Adrenal gland (tissue), 12 donors: Measurements from ENCODE around the gene CST9L. TPM values are rescaled to one million over a fixed set of nuclear protein-coding genes. Genes with fewer than 3 reads are reported as not detected.
A peak's percentile ranks its signal among the peaks of the same experiment; 100 is the strongest.

Experiments used
- DNase-seq, 7 donors: peaks; one replicate each; pipeline ENCODE4 v3.0.0-alpha.2; 2019 to 2020
- H3K27ac ChIP-seq, 5 donors: fragments of 200-600 bp; sonication (generic) in 4 of 5; 1 replicate in 3 of 5; 2 replicates in 2 of 5; pipeline versions ENCODE4 v1.5.1 to v1.8.0; 2016 to 2020; ENCODE audit warnings: mild to moderate bottlenecking in 1 of 5
- H3K27me3 ChIP-seq: fragments of 200-600 bp; 2 replicates; pipeline ENCODE4 v1.8.0; 2021
- H3K36me3 ChIP-seq, 2 donors: fragments of 200-600 bp; replicated peaks in 1 of 2; 1 replicate in 1 of 2; 2 replicates in 1 of 2; pipeline versions ENCODE4 v1.5.1 to v1.8.0; 2018 to 2022
- H3K4me1 ChIP-seq, 2 donors: fragments of 200-600 bp; replicated peaks in 1 of 2; 1 replicate in 1 of 2; 2 replicates in 1 of 2; pipeline versions ENCODE4 v1.5.1 to v1.8.0; 2018 to 2021
- H3K4me3 ChIP-seq, 4 donors: fragments of 200-600 bp; sonication (generic) in 3 of 4; one replicate each; pipeline ENCODE4 v1.5.1; 2016 to 2018
- H3K9me3 ChIP-seq, 3 donors: fragments of 200-600 bp; sonication (generic) in 1 of 3; replicated peaks in 1 of 3; 1 replicate in 2 of 3; 2 replicates in 1 of 3; pipeline versions ENCODE4 v1.5.1 to v1.8.0; 2016 to 2021
- CTCF ChIP-seq, 6 experiments: fragments of 450-650 bp in 4 of 6; fragments of 200-600 bp in 2 of 6; sonication (generic) in 1 of 6; IDR thresholded peaks; 1 replicate in 5 of 6; 2 replicates in 1 of 6; pipeline versions ENCODE4 v1.5.1 to v1.8.0; 2016 to 2021; ENCODE audit warnings: antibody characterized with exemption in 6 of 6, mild to moderate bottlenecking in 2 of 6, moderate library complexity in 1 of 6
- POLR2A ChIP-seq, 2 donors: fragments of 450-650 bp; IDR thresholded peaks; one replicate each; pipeline ENCODE4 v1.6.1; 2017; ENCODE audit warnings: antibody characterized with exemption in 2 of 2, mild to moderate bottlenecking in 2 of 2, moderate library complexity in 1 of 2
- WGBS, 4 donors: extraction: QIAGEN DNeasy Blood & Tissue Kit in 2 of 4; methylation state at CpG; one replicate each; pipeline versions ENCODE4 v1.1.5 to v1.1.7; 2013 to 2017; 5-methylcytosine and 5-hydroxymethylcytosine counted together
- intact Hi-C, 2 donors: fragments of 100-400 bp; cut with DNase I; formaldehyde crosslinking; loops; one replicate each; pipeline versions ENCODE4 v1.14.1 to v1.15.0; 2022 to 2023
- polyA plus RNA-seq, 3 donors: library from polyadenylated mRNA; stranded (reverse); fragments of 200-250 nt in 2 of 3; fragments of 350-450 nt in 1 of 3; fragmentation: Illumina TruSeq in 1 of 3; extraction: RNeasy Lipid Tissue Mini Kit (QIAGEN cat#74804) in 1 of 3; gene quantifications; one replicate each; pipeline ENCODE4 v1.2.3, GENCODE V29; 2013 to 2014
- total RNA-seq, 9 donors: library from RNA; depleted of rRNA in 4 of 9; stranded (reverse); fragments of >200 nt in 4 of 9; fragments of 120-200 nt in 1 of 9; fragmentation: NEBNext Ultra II Directional in 1 of 9; extraction: Animal tissue kit (Norgen Biotek cat#: 25700) in 1 of 9; gene quantifications; one replicate each; pipeline versions ENCODE4 v1.1.0 to v1.2.4, GENCODE V29; 2013 to 2023
- donor health status: healthy with polysubstance abuse.
- donor health status: Bipolar disorder and iron deficiency.
- donor health status: DM: yes; HTN: yes; CAD: no.
- donor health status: DM: no; HTN: no; CAD: no.
- donor health status: DM: no; HTN: no; CAD: no.
- donor health status: DM: yes; HTN: yes; CAD: no.

The CST9L gene
- total and polyA plus RNA-seq, 12 donors: not detected

GRCh38 chr20:23609486-23610109 lies 41.3 kb upstream of the CST9L start:
- WGBS, 4 donors: 85 to 90% (median 88%) methylated on average over 5 of the region's 5 CpGs
- no peak overlapping the region for H3K4me3 ChIP-seq

GRCh38 chr20:23608251-23608846 lies 40.1 kb upstream of the CST9L start:
- no peak for DNase-seq
- no peak for TF ChIP-seq CTCF (IDR thresholded peaks at IDR 0.05)
- 63 to 71% (median 67%) methylated on average over 16 to 18 of the region's 18 CpGs for WGBS, 4 donors

More at GRCh38 chr20:23609486-23610109, 41.3 kb upstream of the CST9L start:
- H3K27me3 ChIP-seq: no peaks in the 10 kb centered on the region
- no peak overlapping the region for H3K27ac ChIP-seq
- no peak for DNase-seq
- H3K9me3 ChIP-seq: no peaks in the 10 kb centered on the region
- TF ChIP-seq POLR2A (IDR thresholded peaks at IDR 0.05): no peak
- TF ChIP-seq CTCF (IDR thresholded peaks at IDR 0.05): no peak
- H3K4me1 ChIP-seq: no peaks in the 10 kb centered on the region
- no peaks in the 10 kb centered on the region for H3K36me3 ChIP-seq
- intact Hi-C loops: loop anchor here (5.0 kb wide), 2 partner anchors 167 to 262 kb away; no protein-coding TSS in a partner anchor

GRCh38 chr20:23607497-23608245 lies 39.4 kb upstream of the CST9L start:
- no peak overlapping the region for H3K27ac ChIP-seq
- no peaks in the 10 kb centered on the region for H3K4me1 ChIP-seq
- H3K36me3 ChIP-seq: no peaks in the 10 kb centered on the region
- no peak overlapping the region for H3K4me3 ChIP-seq
- H3K9me3 ChIP-seq: no peaks in the 10 kb centered on the region
- intact Hi-C loops: loop anchor here (2.0 to 5.0 kb wide), 2 partner anchors 165 kb away; no protein-coding TSS in a partner anchor
- DNase-seq: no peak
- TF ChIP-seq POLR2A (IDR thresholded peaks at IDR 0.05) (no peak), CTCF (IDR thresholded peaks at IDR 0.05) (no peak)
- WGBS, 4 donors: 78 to 93% (median 86%) methylated on average over 9 to 14 of the region's 14 CpGs
- H3K27me3 ChIP-seq: no peaks in the 10 kb centered on the region

More at GRCh38 chr20:23608251-23608846, 40.1 kb upstream of the CST9L start:
- H3K36me3 ChIP-seq: no peaks in the 10 kb centered on the region
- no peaks in the 10 kb centered on the region for H3K9me3 ChIP-seq
- no peak overlapping the region for H3K4me3 ChIP-seq
- no peaks in the 10 kb centered on the region for H3K4me1 ChIP-seq
- intact Hi-C loops: loop anchor here in 1 of 2 donors (5.0 kb wide), 1 partner anchor 166 kb away; no protein-coding TSS in a partner anchor
- no peaks in the 10 kb centered on the region for H3K27me3 ChIP-seq
- no peak overlapping the region for H3K27ac ChIP-seq

GRCh38 chr20:23606652-23607049 lies 38.4 kb upstream of the CST9L start:
- H3K4me3 ChIP-seq: no peak overlapping the region
- H3K9me3 ChIP-seq: no peaks in the 10 kb centered on the region
- H3K27me3 ChIP-seq: no peaks in the 10 kb centered on the region
- H3K4me1 ChIP-seq: no peaks in the 10 kb centered on the region
- peak; percentile 74 to 91 (median 84) for DNase-seq
- H3K27ac ChIP-seq: no peak overlapping the region
- H3K36me3 ChIP-seq: no peaks in the 10 kb centered on the region
- WGBS, 4 donors: 8 to 19% (median 11%) methylated on average over 3 to 9 of the region's 9 CpGs
- no peak for TF ChIP-seq POLR2A (IDR thresholded peaks at IDR 0.05)
- peak; percentile 78 to 92 (median 89) for TF ChIP-seq CTCF (IDR thresholded peaks at IDR 0.05)
- intact Hi-C loops: loop anchor here (2.0 to 5.0 kb wide), 2 partner anchors 164 kb away; no protein-coding TSS in a partner anchor
